A549 (cell line): ENCODE measurements around the gene PTBP1. TPM values are rescaled to one million over a fixed set of nuclear protein-coding genes. Genes with fewer than 3 reads are reported as not detected.

Experiments
- ATAC-seq, 2 experiments: fragments of 200-7000 bp in 1 of 2; fragments of >200 bp in 1 of 2; cut with Nextera tagmentation in 1 of 2; cut with Tn5 transposase in 1 of 2; 3 replicates each; pipeline versions ENCODE4 v1.8.0 to v1.9.1; 2018 to 2020; ENCODE audit warnings: mild to moderate bottlenecking in 1 of 2, moderate library complexity in 1 of 2
- CTCF ChIA-PET: fragments of 300-600 bp; sonication (Branson Sonifier 250); formaldehyde crosslinking; extraction: SDS; loops from one replicate; lab custom pipeline; 2021; ENCODE audit warnings: antibody characterized with exemption, inconsistent platforms; lab: Yijun Ruan, JAX
- POLR2A ChIA-PET: fragments of 350-600 bp; formaldehyde crosslinking; extraction: SDS; loops from one replicate; lab custom pipeline; 2021; ENCODE audit warnings: antibody characterized with exemption, inconsistent platforms; lab: Yijun Ruan, JAX
- DNase-seq, 2 experiments: peaks; one replicate each; pipeline versions ENCODE4 v3.0.0 to v3.0.0-alpha.2; 2011 to 2016; ENCODE audit warnings: low read depth in 1 of 2, low spot score in 1 of 2
- FAIRE-seq: peaks from 2 replicates; lab custom pipeline; 2011; peaks lifted over from hg19 to GRCh38; lab: Jason Lieb, UNC
- H3K27ac ChIP-seq, 2 experiments: fragments of >200 bp; sonication (Bioruptor Twin); formaldehyde crosslinking; 3 replicates each; pipeline ENCODE4 v1.5.1; 2016 to 2017
- H3K4me1 ChIP-seq: fragments of >200 bp; sonication (Bioruptor Twin); formaldehyde crosslinking; 3 replicates; pipeline ENCODE4 v1.6.1; 2016
- H3K4me2 ChIP-seq: fragments of >200 bp; sonication (Bioruptor Twin); formaldehyde crosslinking; 3 replicates; pipeline ENCODE4 v1.6.1; 2016
- H3K4me3 ChIP-seq: fragments of >200 bp; sonication (Bioruptor Twin); formaldehyde crosslinking; 3 replicates; pipeline ENCODE4 v1.5.1; 2016
- H3K9me3 ChIP-seq: fragments of >200 bp; sonication (Bioruptor Twin); formaldehyde crosslinking; 3 replicates; pipeline ENCODE4 v1.6.1; 2016
- ATOH8 ChIP-seq: fragments of 250-450 bp; sonication (Bioruptor Pico); IDR thresholded peaks from 2 replicates; pipeline ENCODE4 v1.5.0; 2020; ENCODE audit warnings: low read depth, mild to moderate bottlenecking, moderate library complexity
- BCL3 ChIP-seq: fragments of >200 bp; sonication (Bioruptor Twin); formaldehyde crosslinking; IDR thresholded peaks from 3 replicates; pipeline ENCODE4 v1.6.1; 2016
- BHLHE40 ChIP-seq: IDR thresholded peaks from 2 replicates; pipeline ENCODE4 v1.6.1; 2012; ENCODE audit warnings: low read depth, low read length, inconsistent platforms
- EHF ChIP-seq: fragments of 250-450 bp; sonication (Bioruptor Pico); IDR thresholded peaks from 2 replicates; pipeline ENCODE4 v1.5.0; 2020; ENCODE audit warnings: mild to moderate bottlenecking
- EP300 ChIP-seq, 2 experiments: fragments of >200 bp; sonication (Bioruptor Twin); formaldehyde crosslinking; IDR thresholded peaks; 2 replicates in 1 of 2; 3 replicates in 1 of 2; pipeline ENCODE4 v1.6.1; 2016 to 2017
- FOSL2 ChIP-seq, 2 experiments: fragments of 450-650 bp in 1 of 2; fragments of >200 bp in 1 of 2; sonication (Bioruptor Twin) in 1 of 2; formaldehyde crosslinking; IDR thresholded peaks; 2 replicates each; pipeline versions ENCODE4 v1.5.0 to v1.6.1; 2016 to 2020; ENCODE audit warnings: mild to moderate bottlenecking in 1 of 2, moderate library complexity in 1 of 2
- FOXS1 ChIP-seq: fragments of 250-450 bp; sonication (Bioruptor Pico); IDR thresholded peaks from 2 replicates; pipeline ENCODE4 v1.5.0; 2020; ENCODE audit warnings: mild to moderate bottlenecking, moderate library complexity
- HDAC2 ChIP-seq: fragments of 200-600 bp; sonication (generic); IDR thresholded peaks from 2 replicates; pipeline ENCODE4 v1.6.1; 2016
- HMGXB4 ChIP-seq: fragments of 250-450 bp; sonication (Bioruptor Pico); IDR thresholded peaks from 2 replicates; pipeline ENCODE4 v1.5.0; 2021; ENCODE audit warnings: mild to moderate bottlenecking, moderate library complexity, borderline replicate concordance
- HOXB13 ChIP-seq: fragments of 250-450 bp; sonication (Bioruptor Pico); IDR thresholded peaks from 2 replicates; pipeline ENCODE4 v1.5.0; 2020; ENCODE audit warnings: low read depth, mild to moderate bottlenecking, moderate library complexity
- JUN ChIP-seq, 2 experiments: fragments of >200 bp; sonication (Bioruptor Twin); formaldehyde crosslinking; IDR thresholded peaks; 2 replicates in 1 of 2; 3 replicates in 1 of 2; pipeline ENCODE4 v1.6.1; 2016 to 2017
- KDM1A ChIP-seq: fragments of 200-600 bp; sonication (generic); IDR thresholded peaks from 2 replicates; pipeline ENCODE4 v1.6.1; 2016; ENCODE audit warnings: low read depth, mild to moderate bottlenecking
- KDM5A ChIP-seq: fragments of 200-600 bp; sonication (generic); IDR thresholded peaks from 2 replicates; pipeline ENCODE4 v1.6.1; 2016; ENCODE audit warnings: antibody characterized with exemption, mild to moderate bottlenecking
- MAX ChIP-seq: IDR thresholded peaks from 2 replicates; pipeline ENCODE4 v1.6.1; 2012
- MAZ ChIP-seq: fragments of 150-350 bp; IDR thresholded peaks from 2 replicates; pipeline ENCODE4 v1.6.1; 2014; ENCODE audit warnings: antibody characterized with exemption, low read depth, low read length, borderline replicate concordance
- MYC ChIP-seq: IDR thresholded peaks from 2 replicates; pipeline ENCODE4 v1.6.1; 2012; ENCODE audit warnings: mild to moderate bottlenecking, inconsistent platforms, low read length, improper control_type of control experiment, borderline replicate concordance
- NFE2L2 ChIP-seq: fragments of 150-350 bp; conservative IDR thresholded peaks from 2 replicates; pipeline ENCODE4 v1.6.1; 2014; ENCODE audit warnings: low read length
- PHF8 ChIP-seq: fragments of 200-600 bp; sonication (generic); IDR thresholded peaks from 2 replicates; pipeline ENCODE4 v1.6.1; 2016; ENCODE audit warnings: low read depth, mild to moderate bottlenecking, antibody characterized with exemption, moderate library complexity, borderline replicate concordance
- POLR2A ChIP-seq: IDR thresholded peaks from 2 replicates; pipeline ENCODE4 v1.6.1; 2012; ENCODE audit warnings: mild to moderate bottlenecking, low read length
- POLR2AphosphoS2 ChIP-seq: conservative IDR thresholded peaks from 2 replicates; pipeline ENCODE4 v1.6.1; 2012; ENCODE audit warnings: low read length, improper control_type of control experiment, inconsistent platforms
- RARB ChIP-seq: fragments of 250-450 bp; sonication (Bioruptor Pico); IDR thresholded peaks from 2 replicates; pipeline ENCODE4 v1.8.0; 2021; ENCODE audit warnings: mild to moderate bottlenecking, moderate library complexity
- RCOR1 ChIP-seq: fragments of 150-350 bp; IDR thresholded peaks from 2 replicates; pipeline ENCODE4 v1.6.1; 2014; ENCODE audit warnings: antibody characterized with exemption, low read length, low read depth
- TFCP2L1 ChIP-seq: fragments of 250-450 bp; sonication (Bioruptor Pico); IDR thresholded peaks from 2 replicates; pipeline ENCODE4 v1.5.0; 2021; ENCODE audit warnings: mild to moderate bottlenecking
- USF2 ChIP-seq: fragments of 450-650 bp; IDR thresholded peaks from 2 replicates; pipeline ENCODE4 v1.6.1; 2014; ENCODE audit warnings: antibody characterized with exemption
- ZFP36 ChIP-seq: fragments of 450-650 bp; IDR thresholded peaks from 2 replicates; pipeline ENCODE4 v1.6.1; 2014; ENCODE audit warnings: borderline replicate concordance; ENCODE audit not compliant: partially characterized antibody
- ZSCAN20 ChIP-seq: fragments of 250-450 bp; sonication (Bioruptor Pico); IDR thresholded peaks from 2 replicates; pipeline ENCODE4 v1.8.0; 2022; ENCODE audit warnings: mild to moderate bottlenecking, moderate library complexity
- WGBS: methylation state at CpG from one replicate; pipeline ENCODE4 v1.1.6; 2017; ENCODE audit errors: missing lambda C conversion rate; 5-methylcytosine and 5-hydroxymethylcytosine counted together
- polyA plus RNA-seq, 4 experiments: library from polyadenylated mRNA; depleted of rRNA in 3 of 4; stranded (reverse); fragments of >200 nt; fragmentation: RNase III in 1 of 4; extraction: RNeasy Plus Mini Kit Qiagen cat#74134 plus additional on column Dnase treatment in 1 of 4; gene quantifications; 2 replicates in 3 of 4; 3 replicates in 1 of 4; pipeline ENCODE4 v1.2.3, GENCODE V29; 2011 to 2017
- TF ChIP-seq, protein P1 (sequence below): IDR thresholded peaks from 2 replicates; pipeline ENCODE4 v1.6.1; 2012; ENCODE audit warnings: low read depth, borderline replicate concordance

PTBP1 gene
- polyA plus RNA-seq, 2 of the 4 experiments (the other 2 are of a cell fraction): 144 to 264 TPM

GRCh38 chr19:750640-751423 lies 46.4 kb upstream of the PTBP1 start, which contains the start of gene MISP:
Gene MISP, plus strand, starts transcription at chr19:751112. Its CDS starts 5,835 bp downstream, at chr19:756947.
- ChIA-PET POLR2A (interaction anchor here (0.6 to 2.6 kb wide), 5 partner anchors 9 to 97 kb away, joined by 3 to 26 read pairs (median 6); partner anchors contain the start of genes FSTL3 and RNF126), CTCF (interaction anchor here (1.0 to 4.1 kb wide), 3 partner anchors 10 to 19 kb away, joined by 4 to 23 read pairs (median 18); no protein-coding TSS in a partner anchor)
- H3K4me3 ChIP-seq: peak within 1 kb of the TSS; percentile 89
- 4% methylated on average over 5 of the region's 31 CpGs for WGBS
- ATAC-seq: peak; percentile 45; a peak in 5 of 6 replicates
- peak within 1 kb of the TSS; percentile 99 to 100 for H3K27ac ChIP-seq
- H3K9me3 ChIP-seq: peaks cover 10% of the 10 kb centered on the region; the same call in 2 of the 3 replicates
- FAIRE-seq: no peak
- TF ChIP-seq BCL3 (peak; percentile 70; the same call in 2 of the 3 replicates), POLR2A (peak; percentile 43), MAZ (peak; percentile 30; the same call in 1 of the 2 replicates), ZFP36 (peak; percentile 92), PHF8 (peak; percentile 32; the same call in 1 of the 2 replicates), TFCP2L1 (CRISPR knock-in tag) (0 out of 2 replicates have a peak, but pooled peaks have one; percentile 5), KDM5A (no peak), KDM1A (peak; percentile 35; the same call in 1 of the 2 replicates), JUN (IDR thresholded peaks at IDR 0.05) (peak; percentile 7 to 67; a peak in 4 of 5 replicates), ATOH8 (CRISPR knock-in tag) (no peak), USF2 (0 out of 2 replicates have a peak, but pooled peaks have one; percentile 1)
- H3K4me1 ChIP-seq: peaks cover 33% of the 10 kb centered on the region
- DNase-seq: peak; percentile 41 to 84
- peak within 1 kb of the TSS; percentile 91 for H3K4me2 ChIP-seq

GRCh38 chr19:751501-752341 lies 45.5 kb upstream of the PTBP1 start:
- FAIRE-seq (no peak), DNase-seq (peak; percentile 84 to 90), ATAC-seq (peak; percentile 73 to 74)
- CTCF ChIA-PET: interaction anchor here (1.0 to 4.1 kb wide), 4 partner anchors 11 to 105 kb away, joined by 4 to 23 read pairs (median 11); no protein-coding TSS in a partner anchor
- POLR2A ChIA-PET: interaction anchor here (0.5 to 2.6 kb wide), 12 partner anchors 10 to 517 kb away, joined by 3 to 26 read pairs (median 9); partner anchors contain the start of genes CIRBP and FSTL3
- Histone ChIP-seq H3K9me3 (peaks cover 18% of the 10 kb centered on the region; the same call in 2 of the 3 replicates), H3K27ac (peak overlapping the region; percentile 99 to 100), H3K4me1 (peaks cover 33% of the 10 kb centered on the region), H3K4me2 (peak overlapping the region; percentile 91), H3K4me3 (peak overlapping the region; percentile 89)
- WGBS: 0% methylated on average over 3 of the region's 30 CpGs
- TF ChIP-seq HDAC2 (no peak), ZSCAN20 (no peak), RARB (CRISPR knock-in tag) (peak; percentile 57; the same call in 1 of the 2 replicates), NFE2L2 (no peak), HMGXB4 (CRISPR knock-in tag) (no peak), FOXS1 (no peak; the same call in 1 of the 2 replicates), BHLHE40 (no peak), MYC (0 out of 2 replicates have a peak, but pooled peaks have one; percentile 10), POLR2A (peak; percentile 47), EHF (CRISPR knock-in tag) (peak; percentile 56; the same call in 1 of the 2 replicates), EP300 (IDR thresholded peaks at IDR 0.05) (no peak), POLR2AphosphoS2 (peak; percentile 71; the same call in 1 of the 2 replicates), FOSL2 (IDR thresholded peaks at IDR 0.05) (no peak), FOSL2 (CRISPR knock-in tag; IDR thresholded peaks at IDR 0.05) (peak; percentile 71), RCOR1 (no peak), HOXB13 (0 out of 2 replicates have a peak, but pooled peaks have one; percentile 41), MAX (peak; percentile 58)
- TF ChIP-seq, protein P1, sequence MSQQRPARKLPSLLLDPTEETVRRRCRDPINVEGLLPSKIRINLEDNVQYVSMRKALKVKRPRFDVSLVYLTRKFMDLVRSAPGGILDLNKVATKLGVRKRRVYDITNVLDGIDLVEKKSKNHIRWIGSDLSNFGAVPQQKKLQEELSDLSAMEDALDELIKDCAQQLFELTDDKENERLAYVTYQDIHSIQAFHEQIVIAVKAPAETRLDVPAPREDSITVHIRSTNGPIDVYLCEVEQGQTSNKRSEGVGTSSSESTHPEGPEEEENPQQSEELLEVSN: 0 out of 2 replicates have a peak, but pooled peaks have one; percentile 13
